ENCODE measurements around the gene JAZF1. TPM values are rescaled to one million over a fixed set of nuclear protein-coding genes. Genes with fewer than 3 reads are reported as not detected.

JAZF1 gene
- total and polyA plus RNA-seq, 9 donors = 10.4 to 36.0 (median 19.9) TPM

DNA sequence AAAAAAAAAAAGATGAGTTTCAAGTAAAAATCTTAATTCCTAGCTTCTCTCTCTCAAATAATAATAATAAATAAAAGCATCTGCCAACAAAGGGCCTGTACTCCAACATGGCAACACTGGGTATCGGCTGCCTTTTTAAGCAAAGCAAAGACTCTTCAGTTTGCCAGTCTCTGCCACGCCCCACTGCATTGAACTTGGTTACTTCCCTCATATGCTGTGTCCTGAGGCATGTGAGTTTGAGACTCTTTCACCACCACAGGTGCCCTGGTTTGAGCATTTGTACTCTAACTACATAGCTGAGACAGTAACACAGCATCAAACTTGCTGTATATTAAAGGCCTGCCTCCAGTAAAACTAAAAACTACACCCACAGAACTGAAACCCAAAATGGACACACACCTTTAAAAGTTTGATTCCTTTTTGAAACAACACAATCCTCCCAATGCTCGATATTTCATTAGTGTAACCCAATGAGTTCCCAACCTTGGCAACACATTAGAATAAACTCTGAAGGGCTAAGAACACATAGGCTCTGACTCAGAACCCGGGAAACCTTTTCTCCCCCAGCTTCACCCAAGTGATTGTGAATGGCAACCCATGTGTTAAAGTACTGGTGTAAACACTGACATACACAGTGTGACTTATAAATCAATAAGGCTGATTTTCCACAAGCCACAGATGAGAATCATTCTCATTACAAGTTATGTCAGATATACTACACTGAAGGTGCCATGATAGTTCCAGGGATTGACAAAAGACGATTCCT is 12.0 kb downstream of the JAZF1 start:
- Histone ChIP-seq H3K4me1 (ENCODE audit: insufficient read depth) (peaks cover 12% of the 10 kb centered on the region), H3K9me3 (no peaks in the 10 kb centered on the region), H3K4me3 (no peak overlapping the region), H3K36me3 (no peaks in the 10 kb centered on the region), H3K27ac (no peak overlapping the region), H3K27me3 (no peaks in the 10 kb centered on the region)
- DNase-seq = no peak
- 75 to 87% (median 83%) methylated on average over 5 of the region's 5 CpGs for WGBS, 3 donors
- intact Hi-C loops (cut with DNase I) = no loop called here
- TF ChIP-seq POLR2A (IDR thresholded peaks at IDR 0.05) = no peak

DNA sequence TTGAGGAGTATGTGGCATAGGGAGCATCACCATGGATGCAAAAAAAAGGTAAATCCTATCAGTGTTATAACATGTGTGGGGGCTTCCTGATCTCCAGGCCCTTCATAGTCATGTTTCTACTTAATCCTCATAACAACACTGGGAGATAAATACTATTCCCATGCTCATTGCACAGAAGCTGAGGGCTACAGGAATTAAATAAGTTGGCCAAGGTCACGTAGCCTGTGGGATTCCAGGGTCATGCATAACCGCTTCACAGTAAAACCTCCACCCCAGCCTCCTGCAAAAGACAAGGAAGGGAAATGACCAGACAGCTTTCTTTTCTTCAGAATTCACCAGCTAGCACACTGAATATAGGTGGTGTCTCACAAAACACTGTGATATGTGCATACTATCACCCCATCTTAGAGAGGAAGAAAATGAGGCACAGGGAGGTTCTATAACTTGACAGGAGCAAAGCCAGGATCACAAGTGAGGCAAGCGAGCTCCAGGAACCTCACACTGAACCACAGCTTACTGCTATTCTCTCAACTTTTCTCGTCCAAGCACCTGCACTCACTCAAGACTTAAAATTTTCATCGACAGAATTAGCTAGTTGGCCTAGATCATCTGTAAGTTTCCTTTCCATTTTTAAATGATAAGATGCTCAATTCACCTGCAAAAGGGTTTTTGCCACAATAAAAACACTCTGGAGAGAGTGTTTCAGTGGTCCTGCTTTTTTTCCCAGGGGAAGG is 13.4 kb downstream of the JAZF1 start:
- no peak for DNase-seq
- WGBS, 3 donors = 61 to 74% (median 62%) methylated on average over 5 of the region's 5 CpGs
- TF ChIP-seq EP300 (IDR thresholded peaks at IDR 0.05) (no peak), POLR2A (IDR thresholded peaks at IDR 0.05) (no peak), CTCF (IDR thresholded peaks at IDR 0.05) (no peak)
- no peaks in the 10 kb centered on the region for H3K36me3 ChIP-seq
- intact Hi-C loops (cut with DNase I) = no loop called here
- no peaks in the 10 kb centered on the region for H3K9me3 ChIP-seq
- peaks cover 12% of the 10 kb centered on the region for H3K4me1 ChIP-seq (ENCODE audit: insufficient read depth)
- H3K4me3 ChIP-seq = no peak overlapping the region
- no peak overlapping the region for H3K27ac ChIP-seq
- H3K27me3 ChIP-seq = no peaks in the 10 kb centered on the region

DNA sequence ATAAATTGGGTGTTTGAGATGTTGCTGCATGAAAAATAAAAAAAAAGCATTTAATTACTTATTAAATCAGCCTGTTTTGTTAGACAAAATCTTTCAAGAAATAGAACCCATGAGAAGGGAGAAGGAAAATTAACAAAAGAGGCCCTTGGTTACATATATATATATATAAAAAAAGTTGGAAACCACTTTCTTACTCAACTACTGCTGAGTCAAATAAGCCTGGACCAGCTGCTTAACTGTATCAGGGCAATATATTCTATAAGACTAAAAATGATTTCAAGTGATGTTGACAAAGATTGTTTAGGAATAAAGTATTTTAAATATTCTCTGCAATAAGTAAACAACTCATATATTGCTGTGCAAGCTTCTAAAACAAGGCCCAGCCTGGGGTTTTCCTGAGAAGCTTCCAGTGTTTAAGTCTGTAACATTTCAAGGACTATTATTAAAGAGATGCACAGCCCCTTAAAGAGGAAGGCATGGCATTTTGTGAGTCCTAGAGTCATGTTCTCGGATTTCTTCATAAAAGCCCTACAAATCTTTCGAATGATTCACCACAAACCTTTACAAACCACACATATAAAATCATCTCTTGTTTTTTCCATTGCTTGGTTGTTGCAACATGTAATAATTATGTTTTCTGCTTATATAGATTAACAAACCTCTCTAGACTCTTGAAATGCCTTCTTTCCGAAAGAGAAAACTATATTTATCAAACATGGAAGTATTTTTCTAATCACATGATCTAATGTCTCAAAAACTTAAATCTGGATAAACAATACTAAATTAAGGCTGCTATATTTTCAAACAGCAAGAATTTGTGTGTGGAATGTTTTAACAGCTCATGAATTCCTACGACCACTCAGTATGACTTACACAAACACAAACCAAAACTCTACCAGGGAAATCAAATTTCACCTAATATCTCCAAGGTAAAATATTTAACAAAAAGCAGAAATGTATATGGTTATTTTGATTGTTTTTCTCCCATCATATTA is 14.3 kb downstream of the JAZF1 start:
- no peak for DNase-seq
- WGBS, 3 donors = 42 to 56% (median 48%) methylated on average over 4 of the region's 4 CpGs
- H3K27me3 ChIP-seq = no peaks in the 10 kb centered on the region
- H3K36me3 ChIP-seq = no peaks in the 10 kb centered on the region
- no peak overlapping the region for H3K4me3 ChIP-seq
- intact Hi-C loops (cut with DNase I) = no loop called here
- no peaks in the 10 kb centered on the region for H3K9me3 ChIP-seq
- H3K27ac ChIP-seq = no peak overlapping the region
- TF ChIP-seq POLR2A (IDR thresholded peaks at IDR 0.05) (no peak), CTCF (IDR thresholded peaks at IDR 0.05) (no peak), EP300 (IDR thresholded peaks at IDR 0.05) (no peak)
- peaks cover 12% of the 10 kb centered on the region for H3K4me1 ChIP-seq (ENCODE audit: insufficient read depth)

GRCh38 chr7:28165261-28165660 is 15.3 kb downstream of the JAZF1 start:
- Histone ChIP-seq H3K9me3 (no peaks in the 10 kb centered on the region), H3K4me3 (no peak overlapping the region), H3K27ac (no peak overlapping the region), H3K4me1 (ENCODE audit: insufficient read depth) (peaks cover 12% of the 10 kb centered on the region), H3K27me3 (no peaks in the 10 kb centered on the region), H3K36me3 (no peaks in the 10 kb centered on the region)
- no peak for DNase-seq
- WGBS, 3 donors = 63 to 70% (median 69%) methylated on average over 2 of the region's 2 CpGs
- intact Hi-C loops (cut with DNase I) = no loop called here
- TF ChIP-seq EP300 (IDR thresholded peaks at IDR 0.05) = no peak
- TF ChIP-seq POLR2A (IDR thresholded peaks at IDR 0.05) = no peak
- no peak for TF ChIP-seq CTCF (IDR thresholded peaks at IDR 0.05)
